Peyer's patch (tissue), 4 donors: ENCODE results near the gene DALRD3. TPM values are rescaled to one million over a fixed set of nuclear protein-coding genes. Genes with fewer than 3 reads are reported as not detected.

Experiments
- DNase-seq, 3 donors: peaks; one replicate each; pipeline ENCODE4 v3.0.0-alpha.2; 2017 to 2019
- H3K27ac ChIP-seq, 4 donors: fragments of 200-600 bp; sonication (generic); one replicate each; pipeline ENCODE4 v1.5.1; 2016 to 2019
- H3K27me3 ChIP-seq, 2 donors: fragments of 200-600 bp; sonication (generic); one replicate each; pipeline ENCODE4 v1.5.1; 2019
- H3K36me3 ChIP-seq, 3 donors: fragments of 200-600 bp; sonication (generic); one replicate each; pipeline ENCODE4 v1.5.1; 2016 to 2019
- H3K4me1 ChIP-seq, 4 donors: fragments of 200-600 bp; sonication (generic); one replicate each; pipeline ENCODE4 v1.5.1; 2016 to 2019
- H3K4me3 ChIP-seq, 4 donors: fragments of 200-600 bp; sonication (generic); 1 replicate in 3 of 4; 2 replicates in 1 of 4; pipeline ENCODE4 v1.5.1; 2016 to 2019; ENCODE audit warnings: mild to moderate bottlenecking in 1 of 4
- H3K9me3 ChIP-seq, 4 donors: fragments of 200-600 bp; sonication (generic); one replicate each; pipeline ENCODE4 v1.5.1; 2016 to 2019; ENCODE audit warnings: mild to moderate bottlenecking in 1 of 4
- CTCF ChIP-seq, 6 experiments: fragments of 450-650 bp in 4 of 6; fragments of 200-600 bp in 2 of 6; sonication (generic) in 1 of 6; IDR thresholded peaks; one replicate each; pipeline ENCODE4 v1.5.1; 2017 to 2019; ENCODE audit warnings: antibody characterized with exemption in 6 of 6, mild to moderate bottlenecking in 3 of 6, moderate library complexity in 1 of 6
- POLR2A ChIP-seq, 2 donors: fragments of 450-650 bp; IDR thresholded peaks; one replicate each; pipeline ENCODE4 v1.5.1; 2017; ENCODE audit warnings: antibody characterized with exemption in 2 of 2, mild to moderate bottlenecking in 2 of 2, moderate library complexity in 2 of 2
- total RNA-seq, 4 donors: library from RNA; depleted of rRNA; stranded (reverse); fragments of >200 nt; gene quantifications; one replicate each; pipeline ENCODE4 v1.1.0, GENCODE V29; 2016

Gene DALRD3
- total RNA-seq, 4 donors from 2014 or later = 31.4 to 49.5 (median 33.1) TPM

DNA sequence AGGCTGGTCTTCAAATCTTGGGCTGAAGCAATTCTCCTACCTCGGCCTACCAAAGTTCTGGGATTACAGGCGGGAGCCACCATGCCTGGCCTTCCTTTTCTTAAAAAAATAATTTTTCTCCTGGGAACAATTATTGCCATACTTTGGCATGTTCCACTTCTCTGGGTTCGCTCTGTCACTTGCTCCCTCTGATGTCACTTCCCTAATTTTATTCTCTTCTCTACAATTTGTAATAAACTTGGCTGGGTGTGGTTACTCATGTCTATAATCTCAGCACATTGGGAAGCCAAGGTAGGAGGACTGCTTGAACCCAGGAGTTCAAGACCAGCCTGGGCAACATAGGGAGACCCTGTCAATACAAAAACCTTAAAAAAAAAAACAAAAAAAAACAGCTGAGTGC, 16.9 kb upstream of the DALRD3 start:
- peaks cover 0 to 92% (median 0%) of the 10 kb centered on the region in 3 donors for H3K36me3 ChIP-seq
- no peak overlapping the region for H3K4me3 ChIP-seq
- TF ChIP-seq CTCF (IDR thresholded peaks at IDR 0.05) (no peak), POLR2A (IDR thresholded peaks at IDR 0.05) (no peak)
- no peak overlapping the region for H3K27ac ChIP-seq
- H3K9me3 ChIP-seq = no peaks in the 10 kb centered on the region
- no peaks in the 10 kb centered on the region for H3K4me1 ChIP-seq
- H3K27me3 ChIP-seq = no peaks in the 10 kb centered on the region
- no peak for DNase-seq

- Histone ChIP-seq H3K36me3 (peaks cover 0 to 88% (median 0%) of the 10 kb centered on the region in 3 donors), H3K9me3 (no peaks in the 10 kb centered on the region), H3K4me3 (no peak overlapping the region), H3K27me3 (no peaks in the 10 kb centered on the region), H3K27ac (no peak overlapping the region), H3K4me1 (peaks cover 0 to under 1% (median 0%) of the 10 kb centered on the region in 4 donors)
- no peak for TF ChIP-seq POLR2A (IDR thresholded peaks at IDR 0.05)
- TF ChIP-seq CTCF (IDR thresholded peaks at IDR 0.05) = no peak
- no peak for DNase-seq
Observed at GRCh38 chr3:49034650-49035049, 16.3 kb upstream of the DALRD3 start.

GRCh38 chr3:49032646-49033304, 14.4 kb upstream of the DALRD3 start:
- Histone ChIP-seq H3K36me3 (peaks cover 0 to 72% (median 0%) of the 10 kb centered on the region in 3 donors), H3K4me3 (no peak overlapping the region), H3K4me1 (peaks cover 0 to 12% (median 4%) of the 10 kb centered on the region in 4 donors), H3K27me3 (no peaks in the 10 kb centered on the region), H3K27ac (no peak overlapping the region), H3K9me3 (no peaks in the 10 kb centered on the region)
- TF ChIP-seq POLR2A (IDR thresholded peaks at IDR 0.05) (no peak), CTCF (IDR thresholded peaks at IDR 0.05) (no peak)
- no peak for DNase-seq

- DNase-seq = no peak
- H3K9me3 ChIP-seq = no peaks in the 10 kb centered on the region
- H3K27ac ChIP-seq = peak overlapping the region in 1 of 4 donors; percentile 90
- peaks cover 0 to 63% (median 0%) of the 10 kb centered on the region in 3 donors for H3K36me3 ChIP-seq
- no peak overlapping the region for H3K4me3 ChIP-seq
- no peaks in the 10 kb centered on the region for H3K27me3 ChIP-seq
- TF ChIP-seq CTCF (IDR thresholded peaks at IDR 0.05) (no peak), POLR2A (IDR thresholded peaks at IDR 0.05) (no peak)
- peaks cover 0 to 15% (median 5%) of the 10 kb centered on the region in 4 donors for H3K4me1 ChIP-seq
Observed at GRCh38 chr3:49030321-49030720, 11.9 kb upstream of the DALRD3 start.

GRCh38 chr3:49029563-49029884, 11.1 kb upstream of the DALRD3 start:
- Histone ChIP-seq H3K4me3 (peak overlapping the region; percentile 52 to 74 (median 61)), H3K36me3 (peaks cover 0 to 63% (median 0%) of the 10 kb centered on the region in 3 donors), H3K4me1 (peaks cover 0 to 15% (median 6%) of the 10 kb centered on the region in 4 donors), H3K27ac (peak overlapping the region; percentile 82 to 93 (median 90)), H3K9me3 (no peaks in the 10 kb centered on the region), H3K27me3 (no peaks in the 10 kb centered on the region)
- DNase-seq = no peak
- no peak for TF ChIP-seq POLR2A (IDR thresholded peaks at IDR 0.05)
- TF ChIP-seq CTCF (IDR thresholded peaks at IDR 0.05) = no peak
